ENCODE measurements around the gene GHSR.

- TF ChIP-seq CTCF (IDR thresholded peaks at IDR 0.05) (no peak), EP300 (IDR thresholded peaks at IDR 0.05; ENCODE audit: low read depth) (no peak), POLR2A (IDR thresholded peaks at IDR 0.05) (no peak)
These were observed 8.1 kb upstream of the GHSR start for GRCh38 chr3:172456404-172456803.
